ENCODE data around the gene NACC2. TPM values are rescaled to one million over a fixed set of nuclear protein-coding genes. Genes with fewer than 3 reads are reported as not detected.

Gene NACC2
- total and polyA plus RNA-seq, 4 donors: 4.8 to 17.8 (median 8.8) TPM

- no peak for TF ChIP-seq EGR1 (IDR thresholded peaks at IDR 0.05; ENCODE audit: low read depth in 2 of 2)
These were observed 83.8 kb downstream of the NACC2 start (continued) for GRCh38 chr9:136011376-136011702.

DNA sequence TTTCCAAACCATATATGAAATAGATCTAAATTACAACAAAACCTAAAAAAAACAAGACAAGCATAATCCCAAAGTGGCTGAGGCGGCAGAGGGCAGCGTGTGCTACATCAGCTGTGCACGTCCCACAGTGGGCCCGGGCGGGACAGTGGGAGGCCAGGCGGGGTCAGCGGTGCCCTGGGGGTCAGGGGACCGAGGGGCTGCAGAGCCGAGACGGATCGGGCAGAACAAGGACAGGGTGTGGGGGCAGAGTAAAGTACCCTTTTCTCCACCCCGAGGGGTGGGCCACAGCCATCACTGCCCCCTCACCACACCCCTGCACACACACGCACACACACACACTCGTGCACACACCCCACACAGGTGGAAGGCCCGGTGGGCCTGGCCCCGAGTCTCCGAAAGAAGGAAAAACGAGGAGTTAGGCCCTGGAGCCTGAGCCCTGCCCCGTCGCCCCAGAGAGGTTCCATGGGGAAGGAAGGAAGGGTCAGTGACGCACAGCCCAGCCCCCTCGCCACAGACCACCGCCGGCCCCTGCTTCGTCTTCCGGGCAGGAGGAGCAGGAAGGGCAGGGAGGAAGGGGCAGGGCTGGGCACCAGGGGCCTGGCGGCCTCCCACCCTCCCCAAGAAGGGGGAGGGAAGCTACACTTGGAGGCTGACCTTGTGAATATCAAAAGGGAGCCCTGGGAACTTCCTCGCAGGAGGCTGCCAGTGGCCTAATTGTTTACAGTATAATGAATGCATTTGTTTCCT lies 84.3 kb downstream of the NACC2 start:
- Histone ChIP-seq H3K9me3 (ENCODE audit: control insufficient read depth in 4 of 4, low read length in 3 of 4) (no peaks in the 10 kb centered on the region), H3K4me1 (ENCODE audit: control insufficient read depth in 4 of 4, insufficient read depth in 4 of 4, low read length in 3 of 4) (peaks cover 17 to 44% (median 29%) of the 10 kb centered on the region in 4 donors), H3K36me3 (ENCODE audit: control insufficient read depth in 4 of 4, insufficient read depth in 3 of 4, low read depth in 1 of 4, low read length in 3 of 4) (peaks cover 0 to 7% (median 0%) of the 10 kb centered on the region in 4 donors), H3K27ac (ENCODE audit: low read depth in 1 of 2, low read length in 2 of 2) (peak overlapping the region; percentile 45 to 81), H3K9ac (ENCODE audit: low read depth in 1 of 2, low read length in 2 of 2) (no peak overlapping the region), H3K4me3 (ENCODE audit: low read depth in 1 of 3, low read length in 3 of 3) (no peak overlapping the region), H3K27me3 (ENCODE audit: control insufficient read depth in 4 of 4, insufficient read depth in 4 of 4, low read length in 3 of 4) (no peaks in the 10 kb centered on the region)
- WGBS: 86% methylated on average over 28 of the region's 28 CpGs
- no peak for DNase-seq (ENCODE audit: low spot score)
- TF ChIP-seq TAF1 (conservative IDR thresholded peaks at IDR 0.05): no peak
- TF ChIP-seq, protein P1, sequence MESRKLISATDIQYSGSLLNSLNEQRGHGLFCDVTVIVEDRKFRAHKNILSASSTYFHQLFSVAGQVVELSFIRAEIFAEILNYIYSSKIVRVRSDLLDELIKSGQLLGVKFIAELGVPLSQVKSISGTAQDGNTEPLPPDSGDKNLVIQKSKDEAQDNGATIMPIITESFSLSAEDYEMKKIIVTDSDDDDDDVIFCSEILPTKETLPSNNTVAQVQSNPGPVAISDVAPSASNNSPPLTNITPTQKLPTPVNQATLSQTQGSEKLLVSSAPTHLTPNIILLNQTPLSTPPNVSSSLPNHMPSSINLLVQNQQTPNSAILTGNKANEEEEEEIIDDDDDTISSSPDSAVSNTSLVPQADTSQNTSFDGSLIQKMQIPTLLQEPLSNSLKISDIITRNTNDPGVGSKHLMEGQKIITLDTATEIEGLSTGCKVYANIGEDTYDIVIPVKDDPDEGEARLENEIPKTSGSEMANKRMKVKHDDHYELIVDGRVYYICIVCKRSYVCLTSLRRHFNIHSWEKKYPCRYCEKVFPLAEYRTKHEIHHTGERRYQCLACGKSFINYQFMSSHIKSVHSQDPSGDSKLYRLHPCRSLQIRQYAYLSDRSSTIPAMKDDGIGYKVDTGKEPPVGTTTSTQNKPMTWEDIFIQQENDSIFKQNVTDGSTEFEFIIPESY (IDR thresholded peaks at IDR 0.05): no peak
- TF ChIP-seq, protein P2, sequence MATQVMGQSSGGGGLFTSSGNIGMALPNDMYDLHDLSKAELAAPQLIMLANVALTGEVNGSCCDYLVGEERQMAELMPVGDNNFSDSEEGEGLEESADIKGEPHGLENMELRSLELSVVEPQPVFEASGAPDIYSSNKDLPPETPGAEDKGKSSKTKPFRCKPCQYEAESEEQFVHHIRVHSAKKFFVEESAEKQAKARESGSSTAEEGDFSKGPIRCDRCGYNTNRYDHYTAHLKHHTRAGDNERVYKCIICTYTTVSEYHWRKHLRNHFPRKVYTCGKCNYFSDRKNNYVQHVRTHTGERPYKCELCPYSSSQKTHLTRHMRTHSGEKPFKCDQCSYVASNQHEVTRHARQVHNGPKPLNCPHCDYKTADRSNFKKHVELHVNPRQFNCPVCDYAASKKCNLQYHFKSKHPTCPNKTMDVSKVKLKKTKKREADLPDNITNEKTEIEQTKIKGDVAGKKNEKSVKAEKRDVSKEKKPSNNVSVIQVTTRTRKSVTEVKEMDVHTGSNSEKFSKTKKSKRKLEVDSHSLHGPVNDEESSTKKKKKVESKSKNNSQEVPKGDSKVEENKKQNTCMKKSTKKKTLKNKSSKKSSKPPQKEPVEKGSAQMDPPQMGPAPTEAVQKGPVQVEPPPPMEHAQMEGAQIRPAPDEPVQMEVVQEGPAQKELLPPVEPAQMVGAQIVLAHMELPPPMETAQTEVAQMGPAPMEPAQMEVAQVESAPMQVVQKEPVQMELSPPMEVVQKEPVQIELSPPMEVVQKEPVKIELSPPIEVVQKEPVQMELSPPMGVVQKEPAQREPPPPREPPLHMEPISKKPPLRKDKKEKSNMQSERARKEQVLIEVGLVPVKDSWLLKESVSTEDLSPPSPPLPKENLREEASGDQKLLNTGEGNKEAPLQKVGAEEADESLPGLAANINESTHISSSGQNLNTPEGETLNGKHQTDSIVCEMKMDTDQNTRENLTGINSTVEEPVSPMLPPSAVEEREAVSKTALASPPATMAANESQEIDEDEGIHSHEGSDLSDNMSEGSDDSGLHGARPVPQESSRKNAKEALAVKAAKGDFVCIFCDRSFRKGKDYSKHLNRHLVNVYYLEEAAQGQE (IDR thresholded peaks at IDR 0.05): no peak
- no peak for TF ChIP-seq RXRA (IDR thresholded peaks at IDR 0.05)
- TF ChIP-seq JUND (IDR thresholded peaks at IDR 0.05): no peak
- TF ChIP-seq FOXA2 (IDR thresholded peaks at IDR 0.05): no peak
- peak; percentile 58 for TF ChIP-seq NR2F2 (IDR thresholded peaks at IDR 0.05)

- H3K27ac ChIP-seq (ENCODE audit: low read depth in 1 of 2, low read length in 2 of 2): peak overlapping the region; percentile 45 to 81
- no peak overlapping the region for H3K4me3 ChIP-seq (ENCODE audit: low read depth in 1 of 3, low read length in 3 of 3)
- no peak overlapping the region for H3K9ac ChIP-seq (ENCODE audit: low read depth in 1 of 2, low read length in 2 of 2)
- peaks cover 0 to 6% (median 0%) of the 10 kb centered on the region in 4 donors for H3K36me3 ChIP-seq (ENCODE audit: control insufficient read depth in 4 of 4, insufficient read depth in 3 of 4, low read depth in 1 of 4, low read length in 3 of 4)
- peaks cover 17 to 44% (median 29%) of the 10 kb centered on the region in 4 donors for H3K4me1 ChIP-seq (ENCODE audit: control insufficient read depth in 4 of 4, insufficient read depth in 4 of 4, low read length in 3 of 4)
- DNase-seq (ENCODE audit: low spot score): no peak
- TF ChIP-seq JUND (IDR thresholded peaks at IDR 0.05): no peak
- WGBS: 95% methylated on average over 17 of the region's 17 CpGs
- no peaks in the 10 kb centered on the region for H3K27me3 ChIP-seq (ENCODE audit: control insufficient read depth in 4 of 4, insufficient read depth in 4 of 4, low read length in 3 of 4)
- no peaks in the 10 kb centered on the region for H3K9me3 ChIP-seq (ENCODE audit: control insufficient read depth in 4 of 4, low read length in 3 of 4)
These were observed 84.9 kb downstream of the NACC2 start for GRCh38 chr9:136010176-136010575.

DNA sequence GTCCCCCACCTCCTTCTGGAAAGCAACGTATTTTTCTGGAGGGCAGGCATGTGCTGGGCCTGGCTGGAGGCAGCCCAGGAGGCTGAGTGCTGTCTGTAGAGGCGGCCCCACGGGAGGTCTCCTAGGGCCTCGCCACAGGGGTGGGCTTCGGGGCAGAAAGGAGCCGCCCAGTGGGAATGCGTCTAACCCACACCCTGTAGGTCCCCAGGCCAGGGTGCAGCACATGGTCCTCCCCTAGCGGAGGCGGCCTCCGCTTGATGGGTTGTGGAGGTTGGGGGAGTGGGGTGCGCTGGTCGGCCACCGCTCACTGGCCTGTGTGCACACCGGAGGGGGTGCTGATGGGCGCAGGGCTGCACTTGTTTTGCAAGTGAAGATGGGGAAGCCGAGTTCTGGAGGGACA lies 85.6 kb downstream of the NACC2 start:
- TF ChIP-seq RXRA (IDR thresholded peaks at IDR 0.05) (no peak), HNF4A (conservative IDR thresholded peaks at IDR 0.05) (no peak)
- Histone ChIP-seq H3K27ac (ENCODE audit: low read depth in 1 of 2, low read length in 2 of 2) (peak overlapping the region in 1 of 2 donors; percentile 80), H3K36me3 (ENCODE audit: control insufficient read depth in 4 of 4, insufficient read depth in 3 of 4, low read depth in 1 of 4, low read length in 3 of 4) (peaks cover 0 to 6% (median 0%) of the 10 kb centered on the region in 4 donors), H3K4me3 (ENCODE audit: low read depth in 1 of 3, low read length in 3 of 3) (no peak overlapping the region), H3K9me3 (ENCODE audit: control insufficient read depth in 4 of 4, low read length in 3 of 4) (no peaks in the 10 kb centered on the region), H3K27me3 (ENCODE audit: control insufficient read depth in 4 of 4, insufficient read depth in 4 of 4, low read length in 3 of 4) (no peaks in the 10 kb centered on the region), H3K4me1 (ENCODE audit: control insufficient read depth in 4 of 4, insufficient read depth in 4 of 4, low read length in 3 of 4) (peaks cover 17 to 44% (median 29%) of the 10 kb centered on the region in 4 donors), H3K9ac (ENCODE audit: low read depth in 1 of 2, low read length in 2 of 2) (no peak overlapping the region)
- DNase-seq (ENCODE audit: low spot score): no peak
- 92% methylated on average over 16 of the region's 16 CpGs for WGBS

Data from liver (tissue), 9 donors.